K562 (cell line): Measurements from ENCODE around the gene EOMES. TPM values are rescaled to one million over a fixed set of nuclear protein-coding genes. Genes with fewer than 3 reads are reported as not detected.

ENCODE experiments used
- ATAC-seq: fragments of 200-7000 bp; cut with Tn5 transposase; 3 replicates; pipeline ENCODE4 v1.9.1; 2020; ENCODE audit warnings: moderate library complexity
- BruUV-seq: library from RNA; stranded (reverse); fragments of 400-500 nt; replicated peaks from 2 replicates; lab custom pipeline; 2021; lab: Mats Ljungman, UMichigan
- CTCF ChIA-PET: fragments of 300-600 bp; formaldehyde crosslinking; extraction: SDS; loops from one replicate; lab custom pipeline; 2021; ENCODE audit warnings: low intra/inter-chr PET ratio; lab: Yijun Ruan, JAX
- POLR2A ChIA-PET: fragments of 300-600, 350-650 bp; sonication (Branson Sonifier 250); formaldehyde crosslinking; extraction: SDS; loops from one replicate; lab custom pipeline; 2021; ENCODE audit warnings: antibody characterized with exemption, inconsistent platforms; lab: Yijun Ruan, JAX
- DNase-seq, 4 experiments: peaks; one replicate each; pipeline versions ENCODE4 v3.0.0 to v3.0.0-alpha.2; 2011 to 2018; ENCODE audit warnings: low spot score in 3 of 4, mixed read lengths in 3 of 4; ENCODE audit errors: extremely low read depth in 1 of 4
- FAIRE-seq: peaks from 2 replicates; lab custom pipeline; 2011; peaks lifted over from hg19 to GRCh38; lab: Jason Lieb, UNC
- H2AFZ ChIP-seq: 2 replicates; pipeline ENCODE4 v1.6.0; 2011; ENCODE audit warnings: low read depth, low read length, control low read depth, inconsistent platforms
- H3K27ac ChIP-seq: fragments of 200-600 bp; 3 replicates; pipeline ENCODE4 v1.8.0; 2011; ENCODE audit warnings: low read depth, mild to moderate bottlenecking, control low read depth, inconsistent platforms, low read length, moderate library complexity, mixed read lengths; ENCODE audit errors: extremely low read depth
- H3K27me3 ChIP-seq, 2 experiments: fragments of 300-600 bp in 1 of 2; 2 replicates in 1 of 2; 3 replicates in 1 of 2; pipeline versions ENCODE4 v1.6.0 to v1.8.0; 2011; ENCODE audit warnings: inconsistent platforms in 2 of 2, low read length in 2 of 2, mild to moderate bottlenecking in 1 of 2, mixed read lengths in 1 of 2, moderate library complexity in 1 of 2; ENCODE audit not compliant: control insufficient read depth in 2 of 2, insufficient read depth in 2 of 2
- H3K36me3 ChIP-seq: fragments of 300-600 bp; 3 replicates; pipeline ENCODE4 v1.8.0; 2011; ENCODE audit warnings: mild to moderate bottlenecking, low read length, inconsistent platforms; ENCODE audit not compliant: control insufficient read depth, insufficient read depth
- H3K4me1 ChIP-seq, 2 experiments: fragments of 200-600 bp in 1 of 2; replicated peaks in 1 of 2; 2 replicates in 1 of 2; 3 replicates in 1 of 2; pipeline versions ENCODE4 v1.5.1 to v1.8.0; 2011; ENCODE audit warnings: inconsistent platforms in 2 of 2, low read length in 2 of 2, mild to moderate bottlenecking in 1 of 2, mixed read lengths in 1 of 2, moderate library complexity in 1 of 2; ENCODE audit not compliant: control insufficient read depth in 2 of 2, insufficient read depth in 2 of 2
- H3K4me2 ChIP-seq: 2 replicates; pipeline ENCODE4 v1.6.1; 2011; ENCODE audit warnings: low read length, control low read depth, inconsistent platforms, mixed read lengths; ENCODE audit not compliant: insufficient read depth
- H3K4me3 ChIP-seq: fragments of 200-600 bp; sonication (generic), shearing (Covaris generic); 2 replicates; pipeline ENCODE4 v1.5.1; 2016; ENCODE audit warnings: control low read depth, inconsistent platforms
- H3K79me2 ChIP-seq: fragments of 200-600 bp; 3 replicates; pipeline ENCODE4 v1.8.0; 2011; ENCODE audit warnings: low read length, inconsistent platforms; ENCODE audit not compliant: control insufficient read depth, insufficient read depth
- H3K9ac ChIP-seq, 2 experiments: 2 replicates each; pipeline versions ENCODE4 v1.6.0 to v1.6.1; 2011; ENCODE audit warnings: low read depth in 2 of 2, low read length in 2 of 2, control low read depth in 1 of 2, inconsistent platforms in 1 of 2, mild to moderate bottlenecking in 1 of 2, mixed read lengths in 1 of 2; ENCODE audit not compliant: insufficient read depth in 1 of 2
- H3K9me1 ChIP-seq: one replicate; pipeline ENCODE4 v1.6.0; 2011; ENCODE audit warnings: inconsistent platforms, mild to moderate bottlenecking, low read length, moderate library complexity; ENCODE audit not compliant: control insufficient read depth, insufficient read depth
- H3K9me3 ChIP-seq: replicated peaks from 2 replicates; pipeline ENCODE4 v1.5.1; 2011; ENCODE audit warnings: low read depth, low read length, inconsistent platforms; ENCODE audit not compliant: control insufficient read depth, insufficient read depth
- H4K20me1 ChIP-seq: replicated peaks from 2 replicates; pipeline ENCODE4 v1.6.1; 2011; ENCODE audit warnings: low read length, inconsistent platforms, mixed read lengths; ENCODE audit not compliant: control insufficient read depth, insufficient read depth
- CC2D1A ChIP-seq: fragments of 450-650 bp; IDR thresholded peaks from 2 replicates; pipeline ENCODE4 v1.6.1; 2017; ENCODE audit warnings: mild to moderate bottlenecking
- CEBPZ ChIP-seq: fragments of 150-350 bp; IDR thresholded peaks from 2 replicates; pipeline ENCODE4 v1.6.1; 2014; ENCODE audit warnings: low read depth, mild to moderate bottlenecking, low read length, borderline replicate concordance
- MECOM ChIP-seq: fragments of 250-450 bp; sonication (Bioruptor Pico); IDR thresholded peaks from 2 replicates; pipeline ENCODE4 v1.8.0; 2022; ENCODE audit warnings: inconsistent platforms
- PTBP1 ChIP-seq: fragments of 200-400 bp; formaldehyde crosslinking; IDR thresholded peaks from 2 replicates; pipeline ENCODE4 v1.6.1; 2017; ENCODE audit warnings: low read depth, low read length
- ZBTB1 ChIP-seq: sonication (generic); formaldehyde crosslinking; IDR thresholded peaks from 2 replicates; pipeline ENCODE4 v1.8.1; 2023; ENCODE audit warnings: missing genetic modification reagents, low read depth, mild to moderate bottlenecking, borderline replicate concordance
- ZBTB11 ChIP-seq, 3 experiments: fragments of 200-800 bp in 1 of 3; fragments of 250-450 bp in 1 of 3; fragments of 450-650 bp in 1 of 3; sonication (Bioruptor Pico) in 1 of 3; sonication (Bioruptor generic) in 1 of 3; formaldehyde crosslinking in 1 of 3; IDR thresholded peaks; 2 replicates each; pipeline versions ENCODE4 v1.6.1 to v1.8.0; 2016 to 2022; ENCODE audit warnings: mild to moderate bottlenecking in 2 of 3, missing genetic modification characterization in 2 of 3, missing compliant biosample characterization in 1 of 3, moderate library complexity in 1 of 3
- ZNF239 ChIP-seq: fragments of 250-450 bp; sonication (Bioruptor Pico); IDR thresholded peaks from 2 replicates; pipeline ENCODE4 v1.4.0; 2020; ENCODE audit warnings: mild to moderate bottlenecking
- WGBS: fragments of 100-300 bp; shearing (Covaris generic); methylation state at CpG from one replicate; pipeline ENCODE4 v1.1.6; 2016; ENCODE audit warnings: low coverage, mixed read lengths; ENCODE audit not compliant: insufficient coverage; ENCODE audit errors: missing lambda C conversion rate; 5-methylcytosine and 5-hydroxymethylcytosine counted together
- in situ Hi-C: fragments of 300-500 bp; cut with MboI; formaldehyde crosslinking; loops from 4 replicates; pipeline ENCODE4 v1.15.0; 2018; ENCODE audit warnings: inconsistent platforms, mixed read lengths
- intact Hi-C: fragments of 100-400 bp; cut with micrococcal nuclease; formaldehyde crosslinking; loops from 2 replicates; pipeline ENCODE4 v1.14.2; 2022
- polyA plus RNA-seq, 8 experiments: library from polyadenylated mRNA; depleted of rRNA in 4 of 8; stranded (reverse) in 5 of 8; unstranded in 3 of 8; fragments of >200 nt; fragmentation: Nextera tagmentation in 2 of 8; fragmentation: Illumina TruSeq in 1 of 8; extraction: Ambion mirVana in 2 of 8; extraction: Trizol in 1 of 8; gene quantifications; 2 replicates each; pipeline versions ENCODE4 v1.2.1 to v1.2.3, GENCODE V29; 2011 to 2014; ENCODE audit warnings: inconsistent platforms in 1 of 8, missing spikeins in 1 of 8
- total RNA-seq, 7 experiments: library from RNA; depleted of rRNA in 6 of 7; stranded (reverse); fragments of >200 nt in 6 of 7; fragmentation: Illumina TruSeq in 2 of 7; extraction: Trizol in 2 of 7; gene quantifications; 2 replicates each; pipeline versions ENCODE4 v1.2.1 to v1.2.3, GENCODE V29; 2011 to 2021; ENCODE audit warnings: low replicate concordance in 1 of 7
- TF ChIP-seq, protein P1 (sequence below): fragments of 450-650 bp; IDR thresholded peaks from 2 replicates; pipeline ENCODE4 v1.6.1; 2016; ENCODE audit warnings: low read depth, mild to moderate bottlenecking, moderate library complexity

Gene EOMES
- total and polyA plus RNA-seq, 9 of the 15 experiments (the other 6 are each of a cell fraction or from before 2014, with no cell fraction given) = 0.07 TPM; not detected in 8

DNA sequence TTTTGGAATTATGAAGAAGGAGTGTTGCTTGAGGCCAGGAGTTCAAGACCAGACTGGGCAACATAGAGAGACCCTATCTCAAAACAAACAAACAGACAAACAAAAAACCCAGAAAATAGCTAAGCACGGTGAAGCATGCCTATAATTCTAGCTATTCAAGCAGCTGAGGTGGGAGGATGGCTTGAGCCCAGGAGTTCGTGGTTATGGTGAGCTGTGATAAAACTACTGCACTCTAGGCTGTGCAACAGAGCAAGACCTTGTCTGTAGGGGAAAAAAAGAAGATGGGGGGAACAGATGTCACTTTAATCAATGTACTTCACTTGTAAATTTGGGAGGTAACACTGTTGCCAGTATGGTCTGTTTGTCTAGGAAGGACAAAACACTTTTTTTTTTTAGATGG lies 18.7 kb upstream of the EOMES start:
- POLR2A ChIA-PET = no interaction called here
- FAIRE-seq (no peak), DNase-seq (no peak), ATAC-seq (no peak)
- CTCF ChIA-PET = no interaction called here
- H3K27ac ChIP-seq = no peak overlapping the region
- no peak overlapping the region for H2AFZ ChIP-seq
- H4K20me1 ChIP-seq = no peaks in the 10 kb centered on the region
- no peaks in the 10 kb centered on the region for H3K9me1 ChIP-seq
- no peak overlapping the region for H3K9ac ChIP-seq
- intact Hi-C loops (no loop called here), in situ Hi-C loops (no loop called here)
- H3K27me3 ChIP-seq = no peaks in the 10 kb centered on the region
- H3K79me2 ChIP-seq = no peaks in the 10 kb centered on the region
- H3K36me3 ChIP-seq = no peaks in the 10 kb centered on the region
- 0% methylated on average over 2 of the region's 2 CpGs for WGBS
- H3K9me3 ChIP-seq = no peaks in the 10 kb centered on the region
- H3K4me3 ChIP-seq = no peak overlapping the region
- TF ChIP-seq PTBP1 = no peak
- TF ChIP-seq CEBPZ = no peak
- TF ChIP-seq MECOM (CRISPR knock-in tag) = no peak
- TF ChIP-seq ZBTB1 (CRISPR knock-in tag) = no peak
- TF ChIP-seq, protein P1, sequence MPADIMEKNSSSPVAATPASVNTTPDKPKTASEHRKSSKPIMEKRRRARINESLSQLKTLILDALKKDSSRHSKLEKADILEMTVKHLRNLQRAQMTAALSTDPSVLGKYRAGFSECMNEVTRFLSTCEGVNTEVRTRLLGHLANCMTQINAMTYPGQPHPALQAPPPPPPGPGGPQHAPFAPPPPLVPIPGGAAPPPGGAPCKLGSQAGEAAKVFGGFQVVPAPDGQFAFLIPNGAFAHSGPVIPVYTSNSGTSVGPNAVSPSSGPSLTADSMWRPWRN = no peak
- TF ChIP-seq ZNF239 = no peak
- TF ChIP-seq ZBTB11 (CRISPR knock-in tag; IDR thresholded peaks at IDR 0.05) = no peak
- TF ChIP-seq CC2D1A = no peak
- H3K4me1 ChIP-seq = no peaks in the 10 kb centered on the region
- no peak overlapping the region for H3K4me2 ChIP-seq
- no TSS peak for BruUV-seq
